Tibial nerve (tissue), 4 donors: ENCODE data around the gene CCDC175. TPM values are rescaled to one million over a fixed set of nuclear protein-coding genes. Genes with fewer than 3 reads are reported as not detected.
A peak's percentile ranks its signal among the peaks of the same experiment; 100 is the strongest.

ENCODE experiments used
- DNase-seq, 2 donors: peaks; one replicate each; pipeline ENCODE4 v3.0.0-alpha.2; 2019; ENCODE audit warnings: low spot score in 2 of 2
- H3K27ac ChIP-seq, 4 donors: fragments of 200-600 bp; sonication (generic) in 3 of 4; one replicate each; pipeline ENCODE4 v1.5.1; 2017 to 2019; ENCODE audit warnings: mild to moderate bottlenecking in 1 of 4
- H3K27me3 ChIP-seq, 2 donors: fragments of 200-600 bp; sonication (generic) in 1 of 2; one replicate each; pipeline versions ENCODE4 v1.5.1 to v1.6.0; 2017 to 2019
- H3K36me3 ChIP-seq, 3 donors: fragments of 200-600 bp; sonication (generic); one replicate each; pipeline ENCODE4 v1.5.1; 2018 to 2019
- H3K4me1 ChIP-seq, 4 donors: fragments of 200-600 bp; sonication (generic) in 3 of 4; one replicate each; pipeline ENCODE4 v1.5.1; 2017 to 2019
- H3K4me3 ChIP-seq, 4 donors: fragments of 200-600 bp; sonication (generic) in 3 of 4; one replicate each; pipeline ENCODE4 v1.5.1; 2017 to 2019; ENCODE audit warnings: mild to moderate bottlenecking in 1 of 4, moderate library complexity in 1 of 4
- H3K9me3 ChIP-seq, 4 donors: fragments of 200-600 bp; sonication (generic) in 3 of 4; one replicate each; pipeline ENCODE4 v1.5.1; 2017 to 2019
- EP300 ChIP-seq, 2 donors: sonication (generic); formaldehyde crosslinking; IDR thresholded peaks; one replicate each; pipeline ENCODE4 v1.6.1; 2017; ENCODE audit warnings: antibody characterized with exemption in 2 of 2, mild to moderate bottlenecking in 1 of 2
- POLR2A ChIP-seq, 2 donors: fragments of 450-650 bp; IDR thresholded peaks; one replicate each; pipeline ENCODE4 v1.6.1; 2017; ENCODE audit warnings: antibody characterized with exemption in 2 of 2, mild to moderate bottlenecking in 2 of 2, moderate library complexity in 2 of 2
- WGBS, 2 donors: methylation state at CpG; one replicate each; pipeline ENCODE4 v1.1.5; 2018; 5-methylcytosine and 5-hydroxymethylcytosine counted together
- total RNA-seq, 4 donors: library from RNA; depleted of rRNA; stranded (reverse); fragments of >200 nt; gene quantifications; one replicate each; pipeline ENCODE4 v1.1.0, GENCODE V29; 2016
- TF ChIP-seq, protein P1 (sequence below), 5 experiments: fragments of 200-600 bp in 3 of 5; fragments of 450-650 bp in 2 of 5; sonication (generic) in 3 of 5; IDR thresholded peaks; one replicate each; pipeline ENCODE4 v1.5.1; 2016 to 2019; ENCODE audit warnings: antibody characterized with exemption in 5 of 5, mild to moderate bottlenecking in 3 of 5, moderate library complexity in 2 of 5

The CCDC175 gene
- total RNA-seq, 4 donors from 2014 or later: not detected

- no peaks in the 10 kb centered on the region for H3K27me3 ChIP-seq
- no peak overlapping the region for H3K27ac ChIP-seq
- H3K9me3 ChIP-seq: no peaks in the 10 kb centered on the region
- peaks cover 0 to 5% (median 0%) of the 10 kb centered on the region in 4 donors for H3K4me1 ChIP-seq
- DNase-seq: no peak
- TF ChIP-seq POLR2A (IDR thresholded peaks at IDR 0.05) (no peak), EP300 (IDR thresholded peaks at IDR 0.05) (no peak)
- TF ChIP-seq, protein P1, sequence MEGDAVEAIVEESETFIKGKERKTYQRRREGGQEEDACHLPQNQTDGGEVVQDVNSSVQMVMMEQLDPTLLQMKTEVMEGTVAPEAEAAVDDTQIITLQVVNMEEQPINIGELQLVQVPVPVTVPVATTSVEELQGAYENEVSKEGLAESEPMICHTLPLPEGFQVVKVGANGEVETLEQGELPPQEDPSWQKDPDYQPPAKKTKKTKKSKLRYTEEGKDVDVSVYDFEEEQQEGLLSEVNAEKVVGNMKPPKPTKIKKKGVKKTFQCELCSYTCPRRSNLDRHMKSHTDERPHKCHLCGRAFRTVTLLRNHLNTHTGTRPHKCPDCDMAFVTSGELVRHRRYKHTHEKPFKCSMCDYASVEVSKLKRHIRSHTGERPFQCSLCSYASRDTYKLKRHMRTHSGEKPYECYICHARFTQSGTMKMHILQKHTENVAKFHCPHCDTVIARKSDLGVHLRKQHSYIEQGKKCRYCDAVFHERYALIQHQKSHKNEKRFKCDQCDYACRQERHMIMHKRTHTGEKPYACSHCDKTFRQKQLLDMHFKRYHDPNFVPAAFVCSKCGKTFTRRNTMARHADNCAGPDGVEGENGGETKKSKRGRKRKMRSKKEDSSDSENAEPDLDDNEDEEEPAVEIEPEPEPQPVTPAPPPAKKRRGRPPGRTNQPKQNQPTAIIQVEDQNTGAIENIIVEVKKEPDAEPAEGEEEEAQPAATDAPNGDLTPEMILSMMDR (IDR thresholded peaks at IDR 0.05): no peak
- H3K36me3 ChIP-seq: peaks cover 0 to 67% (median 4%) of the 10 kb centered on the region in 3 donors
- 55 to 67% methylated on average over 1 of the region's 1 CpG for WGBS, 2 donors
- H3K4me3 ChIP-seq: no peak overlapping the region
These were observed 102.4 kb downstream of the CCDC175 start for GRCh38 chr14:59474172-59474571.

GRCh38 chr14:59465316-59466135 is 111.1 kb downstream of the CCDC175 start, which contains the start of gene GPR135:
GPR135 (minus strand) TSS chr14:59465380; CDS start chr14:59465226, 154 bp downstream.
- no peaks in the 10 kb centered on the region for H3K9me3 ChIP-seq
- no peaks in the 10 kb centered on the region for H3K27me3 ChIP-seq
- H3K4me3 ChIP-seq: peak within 1 kb of the TSS; percentile 48 to 81 (median 70)
- TF ChIP-seq POLR2A (IDR thresholded peaks at IDR 0.05): no peak
- no peak for TF ChIP-seq EP300 (IDR thresholded peaks at IDR 0.05)
- TF ChIP-seq, protein P1 (IDR thresholded peaks at IDR 0.05): no peak
- peaks cover 0 to 21% (median 8%) of the 10 kb centered on the region in 4 donors for H3K4me1 ChIP-seq
- peaks cover 0 to 7% (median 0%) of the 10 kb centered on the region in 3 donors for H3K36me3 ChIP-seq
- H3K27ac ChIP-seq: peak within 1 kb of the TSS; percentile 41 to 87 (median 58)
- no peak for DNase-seq
- 29 to 38% methylated on average over 21 to 27 of the region's 40 CpGs for WGBS, 2 donors

GRCh38 chr14:59464486-59465315 is 111.9 kb downstream of the CCDC175 start:
- 0 to 1% methylated on average over 50 to 74 of the region's 105 CpGs for WGBS, 2 donors
- H3K27ac ChIP-seq: peak overlapping the region; percentile 41 to 87 (median 58)
- no peaks in the 10 kb centered on the region for H3K36me3 ChIP-seq
- H3K27me3 ChIP-seq: no peaks in the 10 kb centered on the region
- H3K4me3 ChIP-seq: peak overlapping the region; percentile 48 to 81 (median 70)
- TF ChIP-seq, protein P1 (IDR thresholded peaks at IDR 0.05): no peak
- TF ChIP-seq EP300 (IDR thresholded peaks at IDR 0.05) (no peak), POLR2A (IDR thresholded peaks at IDR 0.05) (no peak)
- peak; percentile 37 to 40 for DNase-seq
- peaks cover 0 to 21% (median 8%) of the 10 kb centered on the region in 4 donors for H3K4me1 ChIP-seq
- H3K9me3 ChIP-seq: no peaks in the 10 kb centered on the region

DNA sequence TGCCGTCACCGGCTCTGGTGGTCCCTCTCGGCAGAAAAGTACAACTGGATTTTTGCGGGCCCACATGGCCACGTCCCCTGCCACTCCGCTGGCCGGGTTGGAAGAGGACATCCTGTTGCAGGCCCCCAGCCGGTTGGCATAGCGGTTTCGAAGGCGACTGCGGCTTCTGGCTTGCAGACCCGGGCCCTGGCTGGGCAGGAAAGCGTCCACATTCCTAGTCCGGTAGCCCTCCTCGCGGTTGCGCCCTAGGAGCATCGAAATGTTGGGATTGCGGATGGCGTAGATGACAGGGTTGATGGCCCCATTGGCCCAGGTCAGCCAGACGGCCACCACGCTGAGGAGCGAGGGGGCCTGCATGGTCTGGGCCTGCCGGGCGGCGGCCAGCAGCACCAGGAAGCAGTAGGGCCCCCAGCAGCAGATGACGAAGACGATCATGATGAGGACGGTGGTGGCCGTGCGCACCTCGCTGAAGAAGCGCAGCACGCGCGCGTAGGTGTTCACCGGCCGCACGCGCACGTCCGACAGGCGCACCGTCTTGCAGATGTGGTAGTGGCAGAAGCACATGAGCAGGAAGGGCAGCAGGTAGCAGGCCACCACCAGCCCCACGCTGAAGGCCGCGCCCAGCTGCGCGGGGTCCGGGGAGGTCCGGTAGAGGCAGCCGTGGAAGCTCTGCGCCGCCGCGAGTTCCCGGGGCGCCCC is 112.7 kb downstream of the CCDC175 start:
- H3K27ac ChIP-seq: peak overlapping the region in 3 of 4 donors; percentile 45 to 87 (median 72)

More for the DNA sequence above, 112.7 kb downstream of the CCDC175 start:
- no peak for DNase-seq
- 45 to 50% methylated on average over 43 to 44 of the region's 60 CpGs for WGBS, 2 donors
- Histone ChIP-seq H3K36me3 (no peaks in the 10 kb centered on the region), H3K4me1 (peaks cover 0 to 21% (median 8%) of the 10 kb centered on the region in 4 donors), H3K4me3 (peak overlapping the region; percentile 48 to 81 (median 70)), H3K27me3 (no peaks in the 10 kb centered on the region), H3K9me3 (no peaks in the 10 kb centered on the region)
- TF ChIP-seq, protein P1 (IDR thresholded peaks at IDR 0.05): no peak
- TF ChIP-seq POLR2A (IDR thresholded peaks at IDR 0.05) (no peak), EP300 (IDR thresholded peaks at IDR 0.05) (no peak)
